ENCODE results near the gene SLAMF1. TPM values are rescaled to one million over a fixed set of nuclear protein-coding genes. Genes with fewer than 3 reads are reported as not detected.

SLAMF1 gene
- total RNA-seq, 1 donor from 2014 or later = not detected

GRCh38 chr1:160623862-160624261, 23.0 kb downstream of the SLAMF1 start:
- Histone ChIP-seq H3K27me3 (ENCODE audit: insufficient read depth, low read length) (no peaks in the 10 kb centered on the region), H2AFZ (ENCODE audit: low read depth, low read length) (no peak overlapping the region), H3K9me3 (ENCODE audit: insufficient read depth, low read depth, low read length) (no peaks in the 10 kb centered on the region), H3K79me2 (ENCODE audit: insufficient read depth, low read length) (no peaks in the 10 kb centered on the region), H3K36me3 (ENCODE audit: insufficient read depth, low read length) (no peaks in the 10 kb centered on the region), H3K4me2 (ENCODE audit: low read length) (no peak overlapping the region), H4K20me1 (ENCODE audit: insufficient read depth, low read length) (no peaks in the 10 kb centered on the region), H3K4me3 (ENCODE audit: insufficient read depth, low read depth, low read length) (no peak overlapping the region), H3K4me1 (ENCODE audit: insufficient read depth, low read length) (no peaks in the 10 kb centered on the region), H3K9ac (ENCODE audit: low read length) (no peak overlapping the region), H3K27ac (ENCODE audit: low read depth, low read length) (no peak overlapping the region)
- Mint-ChIP-seq H3K4me1 (ENCODE audit: low read depth, unreplicated experiment) (peaks cover 7% of the 10 kb centered on the region), H3K27ac (ENCODE audit: unreplicated experiment) (no peak overlapping the region), H3K9me3 (ENCODE audit: unreplicated experiment) (peaks cover 1% of the 10 kb centered on the region), H3K4me3 (ENCODE audit: unreplicated experiment) (no peak overlapping the region), H3K27me3 (ENCODE audit: low read depth, unreplicated experiment) (no peaks in the 10 kb centered on the region), H3K36me3 (ENCODE audit: low read depth, unreplicated experiment) (no peaks in the 10 kb centered on the region)
- TF ChIP-seq EZH2 (IDR thresholded peaks at IDR 0.05; ENCODE audit: insufficient read depth, low read length) (no peak), CTCF (IDR thresholded peaks at IDR 0.05; ENCODE audit: insufficient read depth, low read depth, low read length) (no peak)
- FAIRE-seq (no peak), DNase-seq (ENCODE audit: low read depth) (no peak)

- H3K27me3 Mint-ChIP-seq (ENCODE audit: low read depth, unreplicated experiment) = no peaks in the 10 kb centered on the region
- Histone ChIP-seq H3K4me2 (ENCODE audit: low read length) (no peak overlapping the region), H3K79me2 (ENCODE audit: insufficient read depth, low read length) (no peaks in the 10 kb centered on the region), H3K27ac (ENCODE audit: low read depth, low read length) (no peak overlapping the region), H3K9ac (ENCODE audit: low read length) (no peak overlapping the region), H4K20me1 (ENCODE audit: insufficient read depth, low read length) (no peaks in the 10 kb centered on the region), H3K4me3 (ENCODE audit: insufficient read depth, low read depth, low read length) (no peak overlapping the region), H3K4me1 (ENCODE audit: insufficient read depth, low read length) (no peaks in the 10 kb centered on the region), H3K27me3 (ENCODE audit: insufficient read depth, low read length) (no peaks in the 10 kb centered on the region), H3K36me3 (ENCODE audit: insufficient read depth, low read length) (no peaks in the 10 kb centered on the region), H2AFZ (ENCODE audit: low read depth, low read length) (no peak overlapping the region), H3K9me3 (ENCODE audit: insufficient read depth, low read depth, low read length) (no peaks in the 10 kb centered on the region)
- peaks cover 1% of the 10 kb centered on the region for H3K9me3 Mint-ChIP-seq (ENCODE audit: unreplicated experiment)
- DNase-seq (ENCODE audit: low read depth) = no peak
- FAIRE-seq = no peak
- H3K4me1 Mint-ChIP-seq (ENCODE audit: low read depth, unreplicated experiment) = peaks cover 7% of the 10 kb centered on the region
- no peak overlapping the region for H3K27ac Mint-ChIP-seq (ENCODE audit: unreplicated experiment)
- H3K4me3 Mint-ChIP-seq (ENCODE audit: unreplicated experiment) = no peak overlapping the region
- TF ChIP-seq EZH2 (IDR thresholded peaks at IDR 0.05; ENCODE audit: insufficient read depth, low read length) (no peak), CTCF (IDR thresholded peaks at IDR 0.05; ENCODE audit: insufficient read depth, low read depth, low read length) (no peak)
- no peaks in the 10 kb centered on the region for H3K36me3 Mint-ChIP-seq (ENCODE audit: low read depth, unreplicated experiment)
These were observed 23.6 kb downstream of the SLAMF1 start for GRCh38 chr1:160623227-160623633.

- H2AFZ ChIP-seq (ENCODE audit: low read depth, low read length) = no peak overlapping the region
- no peaks in the 10 kb centered on the region for H3K4me1 ChIP-seq (ENCODE audit: insufficient read depth, low read length)
- TF ChIP-seq CTCF (IDR thresholded peaks at IDR 0.05; ENCODE audit: insufficient read depth, low read depth, low read length) = no peak
- no peak overlapping the region for H3K4me3 Mint-ChIP-seq (ENCODE audit: unreplicated experiment)
- no peak overlapping the region for H3K9ac ChIP-seq (ENCODE audit: low read length)
- H4K20me1 ChIP-seq (ENCODE audit: insufficient read depth, low read length) = no peaks in the 10 kb centered on the region
- H3K36me3 ChIP-seq (ENCODE audit: insufficient read depth, low read length) = no peaks in the 10 kb centered on the region
- H3K9me3 Mint-ChIP-seq (ENCODE audit: unreplicated experiment) = peaks cover 1% of the 10 kb centered on the region
- no peaks in the 10 kb centered on the region for H3K27me3 Mint-ChIP-seq (ENCODE audit: low read depth, unreplicated experiment)
- H3K36me3 Mint-ChIP-seq (ENCODE audit: low read depth, unreplicated experiment) = no peaks in the 10 kb centered on the region
- no peaks in the 10 kb centered on the region for H3K79me2 ChIP-seq (ENCODE audit: insufficient read depth, low read length)
- no peak for DNase-seq (ENCODE audit: low read depth)
- H3K27ac ChIP-seq (ENCODE audit: low read depth, low read length) = no peak overlapping the region
- no peaks in the 10 kb centered on the region for H3K9me3 ChIP-seq (ENCODE audit: insufficient read depth, low read depth, low read length)
- no peak overlapping the region for H3K4me2 ChIP-seq (ENCODE audit: low read length)
- no peaks in the 10 kb centered on the region for H3K27me3 ChIP-seq (ENCODE audit: insufficient read depth, low read length)
- FAIRE-seq = no peak
- H3K27ac Mint-ChIP-seq (ENCODE audit: unreplicated experiment) = peak overlapping the region; percentile 20
- H3K4me1 Mint-ChIP-seq (ENCODE audit: low read depth, unreplicated experiment) = peaks cover 7% of the 10 kb centered on the region
- no peak overlapping the region for H3K4me3 ChIP-seq (ENCODE audit: insufficient read depth, low read depth, low read length)
These were observed 24.2 kb downstream of the SLAMF1 start for GRCh38 chr1:160622501-160623226.
